CD4-positive, alpha-beta T cell treated with Interleukin-6 for 4 hours (primary cell): ENCODE data around the gene MIB2.

Experiments
- DNase-seq: peaks from one replicate; pipeline ENCODE4 v3.0.0-alpha.2; 2020; ENCODE audit warnings: mixed read lengths

MIB2 gene

DNA sequence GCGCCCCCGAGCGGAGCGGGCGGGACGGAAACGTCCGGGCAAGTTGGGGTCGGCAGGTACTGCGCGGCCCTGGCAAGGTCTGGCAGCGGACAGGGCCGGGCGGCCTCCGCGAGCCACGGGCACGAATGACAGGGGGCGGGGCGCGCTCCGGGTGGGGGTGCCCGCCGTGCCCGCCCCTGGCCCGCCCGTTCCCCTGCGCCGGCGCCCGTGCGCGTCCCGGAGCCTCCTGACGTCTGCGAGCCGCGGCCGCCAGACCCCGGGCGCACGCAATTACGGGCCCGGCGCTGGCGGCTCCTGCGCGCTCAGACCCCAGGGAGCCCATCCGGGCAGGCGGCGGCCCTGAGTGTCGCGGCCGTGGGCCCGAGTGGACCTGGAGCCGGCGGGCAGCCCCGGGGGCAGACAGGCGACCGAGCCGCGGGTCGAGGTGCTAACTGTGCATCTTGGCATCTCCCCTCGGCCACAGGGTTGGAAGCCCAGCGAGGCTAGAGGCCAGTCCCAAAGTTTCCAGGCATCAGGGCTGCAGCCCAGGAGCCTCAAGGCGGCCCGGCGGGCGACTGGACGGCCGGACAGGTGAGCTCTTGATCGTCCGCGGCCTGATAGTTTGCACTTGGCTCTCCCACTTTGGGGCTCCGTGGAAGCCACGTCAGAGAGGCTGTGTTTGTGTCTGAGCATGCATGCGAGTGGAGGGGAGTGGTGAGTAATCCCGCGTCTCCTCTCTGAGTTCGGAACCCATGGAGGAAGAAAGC, 918 bp downstream of the MIB2 start:
- peak; percentile 57 for DNase-seq

DNA sequence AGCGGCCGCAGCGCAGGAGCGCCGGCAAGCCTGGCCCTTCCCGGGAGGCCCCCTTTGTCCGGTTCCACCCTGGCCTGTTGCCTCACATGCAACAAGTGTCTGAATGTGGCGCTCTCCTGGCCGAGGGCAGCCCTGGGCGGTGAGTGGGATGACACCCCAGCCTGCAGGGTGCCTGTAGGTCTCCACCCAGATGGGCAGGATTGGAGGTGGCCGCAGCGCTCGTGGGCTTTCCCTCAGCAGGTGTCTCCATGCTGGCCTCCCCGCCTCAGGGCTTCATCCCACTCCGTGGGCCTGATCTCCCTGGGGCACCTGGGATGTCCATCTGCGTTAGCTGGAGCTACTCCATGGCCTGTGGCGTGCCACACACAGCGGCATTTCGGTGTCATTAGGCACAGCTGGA, 1.5 kb downstream of the MIB2 start:
- DNase-seq: no peak

DNA sequence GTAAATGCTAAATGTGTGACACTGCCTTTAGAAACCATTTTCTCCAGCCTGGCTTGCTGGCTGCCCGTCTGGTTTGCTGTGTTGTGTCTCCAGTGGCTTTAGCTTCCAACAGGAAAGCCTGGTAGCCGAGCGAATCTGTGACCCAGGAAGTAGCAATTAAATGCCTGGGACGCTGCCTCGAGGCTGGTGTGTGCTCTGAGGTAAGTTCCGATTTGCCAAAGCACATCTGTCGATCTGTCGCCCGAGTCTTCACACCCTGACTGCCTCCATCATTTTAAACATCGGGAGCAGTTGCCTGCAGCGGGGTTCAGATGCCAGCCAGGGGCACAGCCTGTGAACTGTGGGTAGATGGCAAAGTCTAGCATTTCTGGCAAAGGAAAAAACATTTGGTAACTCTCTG, 2.2 kb downstream of the MIB2 start:
- DNase-seq: no peak

DNA sequence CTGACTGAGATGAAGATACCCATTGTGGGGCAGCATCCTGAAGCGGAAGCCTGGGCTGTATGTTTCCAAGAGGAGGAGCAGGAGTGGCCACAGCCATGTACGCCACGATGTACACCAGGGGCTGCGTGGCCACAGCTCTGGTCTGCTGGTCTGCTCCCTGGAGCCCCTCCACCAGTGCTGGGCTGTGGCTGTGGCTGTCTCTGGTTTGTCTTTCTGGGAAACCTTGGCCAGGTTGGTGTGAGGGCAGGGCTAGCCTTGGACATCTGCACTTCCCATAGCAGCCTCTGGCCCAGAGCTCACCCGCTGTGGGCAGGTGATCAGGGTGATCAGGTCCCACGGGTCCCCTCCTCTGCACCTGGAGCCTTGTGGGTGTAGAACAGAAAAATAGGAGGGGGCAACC, 2.6 kb downstream of the MIB2 start:
- DNase-seq: no peak

DNA sequence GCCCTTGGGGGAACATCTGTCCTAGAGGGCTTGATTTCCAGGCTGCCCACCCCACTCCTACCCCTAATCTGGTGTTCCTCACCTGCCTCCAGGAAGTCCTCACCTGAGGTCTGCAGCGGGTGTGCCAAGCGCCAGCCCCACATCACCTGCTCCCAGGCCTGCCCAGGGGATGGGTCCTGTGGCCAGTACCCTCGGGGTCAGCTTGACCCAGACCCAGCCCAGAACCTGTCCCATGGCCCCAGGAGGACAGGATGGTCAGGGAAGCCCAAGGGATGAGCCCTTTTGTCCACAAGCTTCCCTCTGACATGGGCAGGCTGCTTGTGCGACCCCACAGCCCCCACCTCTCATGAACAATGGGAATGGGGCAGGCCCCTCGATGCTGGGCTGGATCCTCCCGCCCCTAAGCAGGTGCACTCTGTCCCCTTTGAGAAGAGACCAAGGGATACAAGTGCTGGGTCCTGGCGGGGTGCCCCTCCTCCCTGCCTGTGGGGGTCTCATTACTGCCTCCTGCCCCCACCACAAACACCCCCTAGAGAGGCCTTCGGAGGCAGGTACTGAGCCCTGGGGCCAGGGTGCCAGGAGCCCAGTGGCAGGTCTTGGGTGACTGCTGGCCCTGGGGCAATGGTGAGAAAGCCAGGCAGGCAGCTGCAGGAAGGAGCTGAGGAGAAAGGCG, 3.2 kb downstream of the MIB2 start:
- no peak for DNase-seq

DNA sequence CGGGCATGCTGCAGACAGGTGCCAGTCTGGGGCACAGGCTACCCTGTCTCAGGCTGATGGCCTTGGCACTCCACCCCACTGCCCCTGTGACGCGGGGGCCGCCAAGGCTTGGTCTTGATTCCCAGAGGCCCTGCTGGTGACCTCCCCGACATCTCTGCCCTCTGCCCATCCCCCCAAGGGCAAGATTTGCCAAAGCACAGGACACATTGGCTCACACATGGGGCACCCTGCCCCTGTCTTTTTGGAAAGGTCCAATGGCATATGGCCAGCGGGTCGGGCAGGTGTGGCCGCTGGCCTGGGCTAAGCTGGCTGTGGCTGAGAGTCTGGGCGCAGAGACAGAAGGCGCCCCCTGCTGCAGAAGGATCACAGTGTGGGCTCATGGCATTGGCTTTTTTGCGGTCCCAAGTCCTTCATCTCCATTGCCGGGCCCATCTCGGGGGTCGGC, 4.6 kb downstream of the MIB2 start:
- DNase-seq: no peak

DNA sequence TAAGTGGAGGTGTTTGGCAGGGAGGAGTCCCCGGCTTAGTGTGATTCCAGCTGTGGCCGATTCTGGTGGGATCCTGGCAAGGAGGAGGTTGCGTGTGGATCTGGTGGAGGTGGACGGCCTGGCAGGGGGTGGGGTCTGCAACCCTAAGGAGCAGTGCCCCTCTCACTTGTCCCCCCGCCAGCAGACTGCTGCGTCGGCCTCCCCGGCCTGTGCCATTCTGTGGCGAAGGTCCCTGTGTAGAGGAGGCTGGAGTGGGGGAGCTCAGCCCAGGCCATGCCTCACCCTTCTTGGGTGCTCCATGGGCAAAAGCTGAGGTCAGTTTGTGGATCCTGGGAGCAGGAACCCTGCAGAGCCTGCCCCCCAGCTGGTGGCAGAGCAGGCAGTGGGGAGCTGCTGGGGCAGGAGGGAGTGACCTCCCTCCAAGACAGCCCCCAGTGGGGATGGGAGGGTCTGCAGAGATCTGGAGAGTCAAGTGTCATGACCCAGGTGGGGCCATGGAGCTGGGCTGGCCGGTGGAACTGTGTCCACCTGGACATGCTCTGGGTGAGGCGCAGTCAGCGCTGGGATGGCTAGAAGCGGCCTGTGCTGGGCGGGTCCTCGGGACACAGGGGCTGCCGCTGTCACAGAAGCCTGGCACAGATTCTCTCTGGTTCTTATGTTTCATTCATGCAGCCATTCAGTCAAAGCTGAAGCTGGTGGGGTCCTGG, 5.3 kb downstream of the MIB2 start:
- no peak for DNase-seq

DNA sequence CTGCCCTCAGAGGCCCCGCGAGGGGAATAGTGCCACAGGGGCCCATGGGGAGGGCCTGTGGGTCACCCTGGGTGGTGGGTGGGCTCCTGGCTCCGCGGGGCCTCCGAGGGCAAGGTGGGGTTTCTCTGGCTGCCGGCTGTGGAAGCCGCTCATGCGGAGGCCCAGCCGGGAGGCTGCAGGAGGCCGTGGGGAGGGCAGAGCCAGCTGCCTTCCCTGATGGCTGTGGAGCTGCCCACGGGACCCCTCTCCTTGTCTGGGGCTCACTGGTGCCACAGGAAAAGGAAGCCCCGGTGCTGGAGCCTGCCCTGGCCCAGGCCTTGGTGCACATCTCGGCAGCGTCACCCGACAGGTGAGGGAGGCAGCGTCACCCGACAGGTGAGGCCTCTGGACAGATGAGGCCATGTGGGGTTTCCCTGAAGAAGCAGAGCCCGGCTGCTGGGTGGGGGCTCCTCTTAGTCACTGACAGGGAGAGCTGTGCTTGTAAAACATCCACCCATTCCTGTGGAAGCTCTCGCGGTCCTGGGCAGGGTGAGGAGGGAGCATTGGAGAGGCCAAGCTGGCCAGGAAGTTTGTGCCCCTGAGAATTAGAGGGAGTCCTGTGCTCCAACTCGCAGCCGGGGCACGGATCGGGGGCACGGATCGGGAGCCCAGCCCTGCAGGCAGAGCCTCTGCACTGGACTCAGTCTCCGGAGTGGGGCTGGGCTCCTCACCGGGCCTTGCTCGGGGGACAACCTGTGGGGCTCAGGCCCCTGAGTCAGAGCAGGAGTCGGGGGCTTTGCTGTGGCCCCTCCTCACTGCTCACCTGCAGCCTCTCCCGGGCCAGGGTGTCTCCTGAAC, 6.1 kb downstream of the MIB2 start:
- no peak for DNase-seq

DNA sequence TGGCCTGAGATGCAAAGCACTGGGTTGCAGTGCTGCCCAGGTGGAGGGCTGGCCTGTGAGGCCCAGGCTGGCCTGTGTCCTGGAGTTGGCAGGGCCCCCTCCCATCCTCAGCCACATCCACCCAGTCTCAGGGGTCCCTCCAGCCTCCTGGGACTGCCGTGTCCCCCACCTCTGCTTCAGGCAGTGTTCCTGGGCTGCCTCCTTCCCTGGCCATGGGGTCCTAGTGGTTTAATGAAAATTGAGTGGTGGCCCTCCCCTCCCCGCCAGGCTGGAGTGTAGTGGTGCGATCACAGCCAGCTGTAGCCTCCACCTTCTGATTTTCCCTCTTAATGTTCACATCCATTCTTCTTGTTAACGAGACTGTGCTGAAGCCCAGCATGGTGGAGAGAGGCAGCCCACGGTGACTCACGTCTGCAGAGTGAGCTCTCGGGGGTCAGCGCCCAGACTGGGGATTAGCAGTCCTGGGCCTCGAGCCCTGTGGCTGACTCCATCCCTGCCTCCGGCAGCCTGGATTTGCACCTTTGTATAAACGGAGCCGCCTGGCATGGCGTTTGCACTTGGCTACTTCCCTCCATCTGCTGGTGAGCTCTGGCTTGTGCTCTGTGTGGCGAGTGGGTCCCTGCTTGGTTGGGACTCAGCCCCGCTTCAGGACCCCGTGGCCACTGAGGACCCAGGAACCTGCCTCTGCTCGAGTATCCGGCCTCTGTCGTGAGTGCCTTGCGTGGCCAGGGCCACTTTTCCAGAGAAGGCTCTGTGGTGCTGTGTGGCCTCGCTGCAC, 6.9 kb downstream of the MIB2 start:
- DNase-seq: no peak

DNA sequence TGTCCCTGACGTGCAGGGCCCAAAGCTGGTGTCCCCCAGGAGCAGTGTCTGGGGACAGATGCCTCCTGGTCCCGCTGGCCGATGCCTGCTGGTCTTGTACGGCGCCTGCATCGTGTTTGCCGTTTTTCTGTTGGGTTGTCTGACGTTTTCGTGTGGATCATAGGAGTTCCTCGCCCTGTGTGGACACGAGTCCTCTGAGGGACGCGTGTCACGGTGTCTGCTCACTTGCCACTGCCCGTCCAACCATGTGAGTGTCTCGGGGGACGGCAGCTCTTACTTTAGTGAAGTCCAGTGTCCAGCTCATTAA, 7.4 kb downstream of the MIB2 start:
- DNase-seq: no peak

DNA sequence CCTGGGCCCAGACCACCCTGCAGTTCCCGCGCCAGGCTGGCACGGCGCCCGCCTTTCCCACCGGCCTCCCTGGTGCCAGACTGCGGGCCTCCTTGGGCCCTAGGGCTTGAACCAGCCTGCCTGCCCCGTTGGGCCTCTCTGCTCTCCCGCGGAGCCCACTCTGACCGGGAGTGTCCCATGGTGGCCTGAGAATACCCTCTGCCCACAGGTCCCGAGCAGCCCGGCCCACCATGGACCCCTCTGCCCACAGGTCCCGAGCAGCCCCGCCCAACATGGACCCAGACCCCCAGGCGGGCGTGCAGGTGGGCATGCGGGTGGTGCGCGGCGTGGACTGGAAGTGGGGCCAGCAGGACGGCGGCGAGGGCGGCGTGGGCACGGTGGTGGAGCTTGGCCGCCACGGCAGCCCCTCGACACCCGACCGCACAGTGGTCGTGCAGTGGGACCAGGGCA, 7.9 kb downstream of the MIB2 start:
- DNase-seq: no peak

DNA sequence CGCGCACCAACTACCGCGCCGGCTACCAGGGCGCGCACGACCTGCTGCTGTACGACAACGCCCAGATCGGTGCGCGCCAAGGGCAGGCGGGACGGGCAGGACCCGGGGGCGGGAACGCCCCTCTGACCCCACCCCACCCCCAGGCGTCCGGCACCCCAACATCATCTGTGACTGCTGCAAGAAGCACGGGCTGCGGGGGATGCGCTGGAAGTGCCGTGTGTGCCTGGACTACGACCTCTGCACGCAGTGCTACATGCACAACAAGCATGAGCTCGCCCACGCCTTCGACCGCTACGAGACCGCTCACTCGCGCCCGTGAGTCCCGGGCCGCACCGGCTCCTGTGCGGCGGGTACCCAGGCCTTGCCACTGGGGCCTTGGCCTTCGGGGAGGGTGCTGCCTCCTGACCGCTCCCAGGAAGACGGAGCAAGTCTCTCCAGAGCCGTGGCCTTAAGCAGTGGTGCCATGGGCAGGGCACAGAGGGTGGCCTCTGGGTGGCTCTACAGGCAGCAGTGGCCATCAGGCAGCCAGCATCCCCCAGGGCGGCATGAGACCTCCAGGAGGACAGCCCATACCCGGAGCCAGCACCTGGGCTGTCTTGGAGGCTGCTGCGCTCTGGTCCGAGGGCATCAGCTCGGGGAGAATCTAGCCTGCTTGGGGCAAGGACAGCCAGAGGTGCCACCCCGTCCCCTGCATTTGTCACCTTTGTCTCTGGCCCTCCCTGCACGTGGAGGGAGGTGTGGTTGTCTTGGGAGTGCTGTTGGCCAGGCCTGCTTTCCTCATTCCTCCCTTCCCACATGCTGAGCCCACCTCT, 8.5 kb downstream of the MIB2 start:
- no peak for DNase-seq

DNA sequence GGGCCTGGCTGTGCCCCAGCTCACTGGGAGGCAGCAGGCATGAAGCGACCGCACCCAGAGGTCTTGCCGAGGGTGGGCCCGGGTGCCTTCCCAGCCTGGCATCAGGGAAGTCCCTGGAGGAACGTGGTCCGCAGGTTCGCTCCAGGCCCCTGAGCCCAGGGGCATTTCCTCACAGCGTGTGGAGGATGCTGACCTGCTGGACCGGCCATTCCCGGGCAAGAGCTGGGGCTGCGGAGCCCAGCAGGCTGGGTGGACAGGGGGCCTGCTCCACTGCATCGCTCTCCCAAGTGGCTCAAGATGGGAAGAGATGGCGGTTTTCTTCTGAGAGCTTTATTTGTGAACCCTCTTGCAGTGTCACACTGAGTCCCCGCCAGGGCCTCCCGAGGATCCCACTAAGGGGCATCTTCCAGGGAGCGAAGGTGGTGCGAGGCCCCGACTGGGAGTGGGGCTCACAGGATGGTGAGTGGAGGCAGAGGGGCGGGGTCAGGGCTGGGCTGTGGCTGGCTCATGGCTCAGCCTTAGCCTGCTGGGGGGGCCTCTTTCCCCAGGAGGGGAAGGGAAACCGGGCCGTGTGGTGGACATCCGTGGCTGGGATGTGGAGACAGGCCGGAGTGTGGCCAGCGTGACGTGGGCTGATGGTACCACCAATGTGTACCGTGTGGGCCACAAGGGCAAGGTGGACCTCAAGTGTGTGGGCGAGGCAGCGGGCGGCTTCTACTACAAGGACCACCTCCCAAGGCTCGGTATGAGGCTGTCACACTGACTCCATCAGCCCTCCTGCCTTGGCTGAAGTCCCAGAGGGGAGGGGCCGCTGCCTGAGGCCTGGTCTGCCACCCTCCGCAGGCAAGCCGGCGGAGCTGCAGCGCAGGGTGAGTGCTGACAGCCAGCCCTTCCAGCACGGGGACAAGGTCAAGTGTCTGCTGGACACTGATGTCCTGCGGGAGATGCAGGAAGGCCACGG, 9.4 kb downstream of the MIB2 start:
- no peak for DNase-seq

DNA sequence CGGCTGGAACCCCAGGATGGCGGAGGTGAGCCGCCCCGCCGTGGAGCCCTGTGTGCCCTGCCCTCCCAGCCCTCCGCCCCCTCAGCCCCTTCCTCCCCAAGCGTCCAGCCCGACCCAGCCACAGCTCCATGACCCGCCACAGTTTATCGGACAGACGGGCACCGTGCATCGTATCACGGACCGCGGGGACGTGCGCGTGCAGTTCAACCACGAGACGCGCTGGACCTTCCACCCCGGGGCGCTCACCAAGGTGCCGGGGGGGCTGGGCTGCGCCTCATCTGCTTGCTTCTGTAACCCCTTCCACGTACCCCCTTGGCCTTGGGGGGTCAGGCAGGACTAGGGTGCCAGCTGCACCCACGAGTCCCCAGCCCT, 10.1 kb downstream of the MIB2 start:
- no peak for DNase-seq

DNA sequence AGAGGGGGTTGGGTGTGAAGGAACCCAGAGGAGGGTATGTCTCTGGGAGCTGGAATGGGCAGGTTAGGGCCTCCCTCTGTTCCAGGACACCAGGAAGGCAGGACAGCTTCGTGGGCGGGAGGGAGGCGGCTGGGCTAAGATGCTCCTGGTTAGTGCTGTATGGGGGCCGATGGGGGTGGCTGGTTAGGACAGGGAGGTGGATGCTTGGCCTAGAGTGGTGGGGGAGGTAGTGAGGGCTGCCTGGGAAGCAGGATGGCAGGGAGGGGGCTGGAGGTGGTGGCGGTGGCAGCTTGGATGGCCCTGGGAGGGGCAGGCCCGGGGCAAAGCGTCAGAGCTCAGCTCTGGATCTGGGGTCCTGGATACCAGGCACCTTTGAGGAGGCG, 10.5 kb downstream of the MIB2 start:
- DNase-seq: no peak

DNA sequence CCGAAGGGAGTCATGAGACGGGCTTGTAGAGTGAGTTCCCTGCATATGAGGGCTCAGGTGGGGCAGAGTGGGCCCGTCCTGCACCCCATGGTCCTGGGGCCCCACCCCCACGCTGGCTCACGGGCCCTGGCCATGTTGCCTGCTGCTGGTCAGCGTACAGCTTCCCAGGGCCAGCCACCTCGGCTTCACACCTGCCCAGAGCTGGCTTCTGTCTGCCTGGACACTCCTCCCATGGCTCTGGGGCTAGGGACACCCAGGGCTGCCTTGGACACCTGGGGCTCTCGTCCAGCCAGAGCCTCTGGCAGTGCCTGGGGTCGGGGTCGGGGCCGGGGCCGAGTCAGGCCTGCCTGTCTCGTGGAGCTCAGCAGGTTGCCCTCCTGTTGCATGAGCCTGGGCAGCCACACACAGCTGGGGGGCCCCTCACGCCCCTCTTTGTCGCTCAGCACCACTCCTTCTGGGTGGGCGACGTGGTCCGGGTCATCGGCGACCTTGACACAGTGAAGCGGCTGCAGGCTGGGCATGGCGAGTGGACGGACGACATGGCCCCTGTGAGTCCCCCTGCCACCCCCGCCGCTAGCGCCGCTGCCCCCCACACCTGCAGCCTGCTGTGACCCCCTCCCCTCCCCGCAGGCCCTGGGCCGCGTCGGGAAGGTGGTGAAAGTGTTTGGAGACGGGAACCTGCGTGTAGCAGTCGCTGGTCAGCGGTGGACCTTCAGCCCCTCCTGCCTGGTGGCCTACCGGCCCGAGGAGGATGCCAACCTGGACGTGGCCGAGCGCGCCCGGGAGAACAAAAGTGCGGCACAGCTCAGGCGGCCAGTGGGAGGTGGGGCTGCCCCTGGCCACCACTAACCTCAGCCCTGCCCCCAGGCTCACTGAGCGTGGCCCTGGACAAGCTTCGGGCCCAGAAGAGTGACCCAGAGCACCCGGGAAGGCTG, 11.2 kb downstream of the MIB2 start:
- no peak for DNase-seq

DNA sequence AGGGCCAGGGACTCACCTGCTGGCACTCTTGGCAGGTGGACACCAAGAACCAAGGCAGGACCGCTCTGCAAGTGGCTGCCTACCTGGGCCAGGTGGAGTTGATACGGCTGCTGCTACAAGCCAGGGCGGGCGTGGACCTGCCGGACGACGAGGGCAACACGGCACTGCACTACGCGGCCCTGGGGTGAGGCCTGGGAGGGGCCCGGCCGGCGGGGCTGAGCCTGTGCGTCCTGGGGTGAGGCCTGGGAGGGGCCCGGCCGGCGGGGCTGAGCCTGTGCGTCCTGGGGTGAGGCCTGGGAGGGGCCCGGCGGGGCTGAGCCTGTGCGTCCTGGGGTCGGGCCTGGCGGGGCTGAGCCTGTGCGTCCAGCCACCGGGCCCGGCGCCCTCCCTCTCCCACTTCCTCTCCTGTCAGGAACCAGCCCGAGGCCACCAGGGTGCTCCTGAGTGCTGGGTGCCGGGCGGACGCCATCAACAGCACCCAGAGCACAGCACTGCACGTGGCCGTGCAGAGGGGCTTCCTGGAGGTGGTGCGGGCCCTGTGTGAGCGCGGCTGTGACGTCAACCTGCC, 12.0 kb downstream of the MIB2 start:
- DNase-seq: no peak

DNA sequence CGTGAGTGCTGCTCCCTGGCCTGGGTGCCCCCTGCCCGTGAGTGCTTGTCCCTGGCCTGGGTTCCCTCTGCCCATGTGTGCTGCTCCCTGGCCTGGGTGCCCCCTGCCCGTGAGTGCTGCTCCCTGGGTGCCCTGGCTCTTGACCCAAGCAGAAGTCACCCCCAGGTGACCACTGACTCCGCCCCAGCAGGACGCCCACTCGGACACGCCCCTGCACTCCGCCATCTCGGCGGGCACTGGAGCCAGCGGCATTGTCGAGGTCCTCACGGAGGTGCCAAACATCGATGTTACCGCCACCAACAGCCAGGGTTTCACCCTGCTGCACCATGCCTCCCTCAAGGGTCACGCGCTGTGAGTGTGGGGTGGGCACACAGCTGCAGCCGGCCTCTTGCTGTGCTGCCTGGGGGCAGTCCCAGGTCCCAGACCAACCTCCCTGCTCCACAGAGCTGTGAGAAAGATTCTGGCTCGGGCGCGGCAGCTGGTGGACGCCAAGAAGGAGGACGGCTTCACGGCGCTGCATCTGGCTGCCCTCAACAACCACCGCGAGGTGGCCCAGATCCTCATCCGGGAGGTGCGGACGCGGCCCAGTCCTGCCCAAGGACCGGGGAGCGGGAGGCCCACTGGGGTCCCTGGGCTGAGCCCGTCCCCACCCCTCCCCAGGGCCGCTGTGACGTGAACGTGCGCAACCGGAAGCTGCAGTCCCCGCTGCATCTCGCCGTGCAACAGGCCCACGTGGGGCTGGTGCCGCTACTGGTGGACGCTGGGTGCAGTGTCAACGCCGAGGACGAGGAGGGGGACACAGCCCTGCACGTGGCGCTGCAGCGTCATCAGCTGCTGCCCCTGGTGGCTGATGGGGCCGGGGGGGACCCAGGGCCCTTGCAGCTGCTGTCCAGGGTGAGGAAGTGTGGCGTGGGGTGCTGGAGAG, 12.8 kb downstream of the MIB2 start:
- DNase-seq: no peak
